GM12801 (cell line): ENCODE results near the gene MYOM1.

Source experiments
- TF ChIP-seq, protein P1 (sequence below): IDR thresholded peaks from one replicate; pipeline ENCODE4 v1.5.1; 2011; ENCODE audit warnings: control low read depth; ENCODE audit not compliant: insufficient read length; ENCODE audit errors: extremely low read depth

The MYOM1 gene

DNA sequence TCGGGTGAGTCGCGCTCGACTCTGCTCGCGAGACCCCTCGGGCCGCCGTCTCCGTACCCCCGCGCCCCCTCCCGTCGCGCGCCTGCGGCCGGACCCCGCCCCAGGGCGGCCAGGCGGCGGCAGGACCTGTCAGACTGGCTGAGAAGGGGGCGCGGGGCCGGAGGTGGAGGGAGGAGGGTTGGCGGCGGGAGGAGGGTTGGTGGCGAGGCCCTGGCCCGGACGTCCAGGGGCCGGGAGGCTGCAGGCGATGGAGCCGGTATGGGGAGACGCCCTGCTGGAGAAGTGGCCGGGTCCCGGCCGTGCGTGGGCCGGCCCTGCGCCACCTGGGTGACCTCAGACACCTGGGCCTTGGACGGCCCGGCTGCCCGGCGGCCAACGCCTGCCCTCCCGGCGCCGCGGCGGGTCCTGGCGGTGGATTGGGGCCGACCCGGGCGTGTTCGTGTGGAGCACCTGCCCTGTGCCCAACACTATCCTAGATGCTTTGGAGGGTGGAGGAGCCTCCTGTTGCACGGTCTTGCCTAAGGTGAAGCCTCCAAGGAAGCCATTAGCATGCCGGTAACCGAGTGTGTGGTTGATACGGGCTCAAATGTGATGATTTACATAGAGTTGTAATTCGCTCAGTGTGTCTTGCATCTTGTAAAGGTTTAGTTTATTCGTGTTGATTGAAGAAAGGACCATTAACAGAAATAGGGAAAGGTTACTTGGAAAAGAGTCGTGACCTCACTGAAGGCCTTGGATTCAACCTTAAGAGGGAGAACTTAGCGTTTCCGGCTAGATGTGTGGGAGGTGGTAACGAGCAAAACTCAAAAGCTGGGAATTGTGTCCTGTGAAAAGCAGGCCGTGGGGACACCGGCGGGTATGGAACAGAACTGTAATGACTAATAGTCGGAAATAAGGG is 42.7 kb upstream of the MYOM1 start:
- TF ChIP-seq, protein P1, sequence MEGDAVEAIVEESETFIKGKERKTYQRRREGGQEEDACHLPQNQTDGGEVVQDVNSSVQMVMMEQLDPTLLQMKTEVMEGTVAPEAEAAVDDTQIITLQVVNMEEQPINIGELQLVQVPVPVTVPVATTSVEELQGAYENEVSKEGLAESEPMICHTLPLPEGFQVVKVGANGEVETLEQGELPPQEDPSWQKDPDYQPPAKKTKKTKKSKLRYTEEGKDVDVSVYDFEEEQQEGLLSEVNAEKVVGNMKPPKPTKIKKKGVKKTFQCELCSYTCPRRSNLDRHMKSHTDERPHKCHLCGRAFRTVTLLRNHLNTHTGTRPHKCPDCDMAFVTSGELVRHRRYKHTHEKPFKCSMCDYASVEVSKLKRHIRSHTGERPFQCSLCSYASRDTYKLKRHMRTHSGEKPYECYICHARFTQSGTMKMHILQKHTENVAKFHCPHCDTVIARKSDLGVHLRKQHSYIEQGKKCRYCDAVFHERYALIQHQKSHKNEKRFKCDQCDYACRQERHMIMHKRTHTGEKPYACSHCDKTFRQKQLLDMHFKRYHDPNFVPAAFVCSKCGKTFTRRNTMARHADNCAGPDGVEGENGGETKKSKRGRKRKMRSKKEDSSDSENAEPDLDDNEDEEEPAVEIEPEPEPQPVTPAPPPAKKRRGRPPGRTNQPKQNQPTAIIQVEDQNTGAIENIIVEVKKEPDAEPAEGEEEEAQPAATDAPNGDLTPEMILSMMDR, result no peak

DNA sequence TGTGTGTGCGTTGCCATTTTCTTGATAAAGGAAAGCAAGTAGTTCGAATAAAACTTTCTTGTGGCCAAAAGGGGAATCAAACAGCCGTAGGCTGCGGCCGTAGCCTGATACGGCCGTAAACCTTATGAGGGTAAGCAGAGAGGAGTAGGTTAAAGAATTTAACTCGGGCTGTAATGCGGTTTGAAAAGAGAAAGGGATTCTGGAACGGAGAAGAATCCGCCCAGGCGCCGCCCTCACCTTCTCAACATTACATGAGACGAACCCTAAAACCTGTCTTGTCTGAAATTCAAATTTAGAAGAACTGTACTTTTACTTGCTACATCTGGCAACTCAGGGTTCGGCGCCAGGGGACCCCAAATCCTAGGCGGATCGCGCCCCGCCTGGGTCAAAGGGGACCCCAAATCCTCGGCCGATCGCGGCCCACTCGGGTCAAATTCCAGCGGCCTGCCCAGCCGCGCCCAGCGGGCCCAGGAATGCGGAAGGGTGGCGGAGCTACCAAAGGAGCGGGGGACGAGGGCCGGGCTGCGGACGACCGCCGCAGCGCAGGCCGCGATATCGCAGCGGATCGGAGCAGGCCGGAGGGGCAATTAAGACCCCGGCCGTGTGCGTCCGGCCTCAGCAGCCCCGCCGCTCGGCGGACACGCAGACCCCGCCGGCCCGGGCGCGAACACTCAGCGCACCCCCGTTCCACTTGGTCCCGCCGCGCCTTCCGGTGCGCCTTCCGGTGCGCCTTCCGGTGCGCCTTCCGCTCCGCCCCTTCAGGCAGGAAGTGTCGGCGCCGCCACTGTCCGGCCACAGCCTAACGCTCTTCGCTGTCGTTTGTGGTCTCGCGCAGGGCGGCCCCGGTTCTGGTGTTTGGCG is 41.8 kb upstream of the MYOM1 start, which contains the start of gene MYL12B:
TSS of gene MYL12B (plus strand) at position 761 of the 861 bp plus-strand sequence. CDS start 10,766 bp downstream, outside the sequence.
- TF ChIP-seq, protein P1, result no peak

DNA sequence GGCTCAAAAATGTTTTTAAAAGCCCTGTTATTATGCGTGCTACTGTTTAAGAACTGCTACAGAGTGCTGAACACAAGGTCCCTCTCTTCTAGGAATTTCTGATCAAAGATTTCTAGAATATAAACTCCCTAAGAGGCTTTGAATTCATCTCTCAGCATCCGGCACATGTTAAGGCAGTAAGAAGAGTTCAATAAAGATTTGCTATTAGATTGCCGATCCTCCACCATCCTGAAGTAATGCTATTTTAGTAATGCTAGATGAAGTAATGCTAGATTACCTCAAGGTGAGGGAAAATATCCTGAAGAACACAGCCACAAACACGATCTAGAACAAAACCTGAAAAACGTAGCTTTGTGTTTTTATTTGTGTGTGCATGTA is 41.2 kb upstream of the MYOM1 start:
- TF ChIP-seq, protein P1, result no peak

DNA sequence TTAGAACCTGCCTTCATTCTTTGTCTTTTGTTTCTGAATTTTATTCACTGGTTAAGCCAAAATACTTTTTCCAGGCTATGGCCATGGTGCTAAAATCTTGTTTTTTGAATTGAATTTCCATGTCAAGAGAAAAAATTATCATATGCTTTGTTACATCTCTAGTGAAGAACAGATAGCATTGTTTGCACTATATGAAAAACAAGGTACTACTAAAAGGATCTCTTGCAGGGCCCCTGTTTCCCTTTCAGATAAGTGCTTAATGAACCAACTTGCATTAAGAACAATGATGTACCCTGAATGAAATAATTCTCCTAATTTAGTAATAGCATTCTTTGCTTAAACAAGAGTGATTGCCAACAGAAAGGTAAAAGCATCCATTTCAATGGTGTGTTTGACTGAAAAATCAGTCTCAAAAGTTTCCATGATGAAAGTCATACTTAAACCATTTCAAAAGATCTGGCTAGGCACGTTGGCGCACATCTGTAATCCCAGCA is 37.9 kb upstream of the MYOM1 start:
- TF ChIP-seq, protein P1, result no peak

DNA sequence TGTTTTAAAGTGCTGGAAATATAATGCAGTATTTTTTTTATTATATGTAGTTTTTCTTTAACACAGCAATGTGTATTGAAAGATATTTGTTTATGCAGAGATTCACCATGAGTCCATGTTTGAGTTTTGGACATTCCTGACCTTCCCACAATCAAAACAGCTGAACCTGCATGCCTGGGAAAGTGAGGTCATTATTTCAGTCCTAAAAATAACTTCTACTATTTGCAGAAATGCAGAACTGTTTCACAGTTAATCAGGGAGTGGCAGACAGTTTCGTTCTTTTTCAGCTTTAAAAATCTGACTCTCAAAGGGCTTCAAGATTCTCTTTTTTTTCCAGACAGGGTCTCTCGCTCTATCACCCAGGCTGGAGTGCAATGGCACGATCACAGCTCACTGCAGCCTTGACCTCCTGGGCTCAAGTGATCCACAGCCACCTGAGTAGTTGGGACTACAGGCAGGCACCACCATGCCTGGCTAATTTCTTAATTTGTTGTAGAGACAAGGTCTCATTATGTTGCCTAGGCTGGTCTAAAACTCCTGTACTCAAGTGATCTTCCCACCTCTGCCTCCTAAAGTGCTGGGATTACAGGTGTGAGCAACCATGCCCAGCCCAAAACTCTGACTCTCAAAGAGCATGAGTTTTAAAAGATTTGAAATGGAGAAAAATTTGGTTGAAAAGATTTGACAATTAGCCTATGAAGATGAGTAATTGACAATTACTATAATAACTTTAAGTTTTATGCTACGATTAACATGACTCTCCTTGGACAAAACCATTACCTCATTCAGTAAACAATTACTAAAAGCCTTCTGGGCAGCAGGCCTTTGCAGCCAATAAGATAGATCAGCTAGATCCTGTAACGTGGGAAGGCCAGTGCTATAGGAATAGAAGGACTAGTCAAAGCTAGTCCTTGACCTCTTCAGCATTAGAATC is 37.2 kb upstream of the MYOM1 start:
- TF ChIP-seq, protein P1, result no peak

DNA sequence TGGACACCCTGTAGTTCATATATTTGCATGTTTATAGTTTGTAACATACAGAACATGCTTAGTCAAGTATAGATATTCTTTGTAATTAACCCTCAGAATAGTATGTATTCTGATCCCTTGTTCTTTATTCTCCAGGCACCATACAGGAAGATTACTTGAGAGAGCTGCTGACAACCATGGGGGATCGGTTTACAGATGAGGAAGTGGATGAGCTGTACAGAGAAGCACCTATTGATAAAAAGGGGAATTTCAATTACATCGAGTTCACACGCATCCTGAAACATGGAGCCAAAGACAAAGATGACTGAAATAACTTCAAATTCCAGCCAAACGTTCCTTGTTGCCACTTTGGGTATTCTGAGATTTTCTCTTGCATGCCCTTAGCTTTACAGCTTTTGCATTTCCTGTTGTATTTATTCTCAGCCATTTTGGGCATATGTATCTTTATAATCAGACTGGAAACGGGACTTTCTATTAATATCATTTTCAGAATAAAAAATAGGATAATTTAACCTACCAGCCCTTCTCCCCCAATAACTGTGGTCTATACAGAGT is 35.9 kb upstream of the MYOM1 start:
- TF ChIP-seq, protein P1, result no peak
